IMR-90 (cell line): Measurements from ENCODE around the gene HECTD1.

Experiments
- CEBPB ChIP-seq: IDR thresholded peaks from 2 replicates; pipeline ENCODE4 v1.6.1; 2012; ENCODE audit warnings: low read depth, low read length, improper control_type of control experiment
- CHD1 ChIP-seq: IDR thresholded peaks from 2 replicates; pipeline ENCODE4 v1.6.1; 2012; ENCODE audit warnings: low read depth, low read length, improper control_type of control experiment
- CTCF ChIP-seq: conservative IDR thresholded peaks from 2 replicates; pipeline ENCODE4 v1.5.1; 2012; ENCODE audit warnings: mild to moderate bottlenecking, low read depth, low read length, improper control_type of control experiment
- ELK1 ChIP-seq: fragments of 150-350 bp; IDR thresholded peaks from 2 replicates; pipeline ENCODE4 v1.6.1; 2016; ENCODE audit warnings: low read depth, mild to moderate bottlenecking, low read length, moderate library complexity, borderline replicate concordance
- FOS ChIP-seq: fragments of 150-350 bp; IDR thresholded peaks from 2 replicates; pipeline ENCODE4 v1.6.1; 2016; ENCODE audit warnings: low read depth, low read length
- MAZ ChIP-seq: IDR thresholded peaks from 2 replicates; pipeline ENCODE4 v1.6.1; 2012; ENCODE audit warnings: low read depth, mild to moderate bottlenecking, low read length, improper control_type of control experiment, moderate library complexity, borderline replicate concordance
- MXI1 ChIP-seq: IDR thresholded peaks from 2 replicates; pipeline ENCODE4 v1.6.1; 2012; ENCODE audit warnings: low read depth, mild to moderate bottlenecking, low read length, moderate library complexity, borderline replicate concordance
- POLR2A ChIP-seq: IDR thresholded peaks from 2 replicates; pipeline ENCODE4 v1.6.1; 2012; ENCODE audit warnings: mild to moderate bottlenecking, low read depth, low read length
- RCOR1 ChIP-seq: IDR thresholded peaks from 2 replicates; pipeline ENCODE4 v1.6.1; 2012; ENCODE audit warnings: mild to moderate bottlenecking, low read length, improper control_type of control experiment; ENCODE audit not compliant: insufficient replicate concordance
- RFX5 ChIP-seq: IDR thresholded peaks from 2 replicates; pipeline ENCODE4 v1.8.0; 2012; ENCODE audit warnings: low read depth, mild to moderate bottlenecking, low read length, moderate library complexity
- USF2 ChIP-seq: fragments of 150-350 bp; IDR thresholded peaks from 2 replicates; pipeline ENCODE4 v1.6.1; 2017; ENCODE audit warnings: mild to moderate bottlenecking, antibody characterized with exemption, low read length, low read depth

GRCh38 chr14:31170411-31170810, 37.2 kb downstream of the HECTD1 start:
- no peak for TF ChIP-seq CEBPB
- no peak for TF ChIP-seq POLR2A
- TF ChIP-seq FOS: no peak
- no peak for TF ChIP-seq ELK1
- TF ChIP-seq CTCF: no peak
- TF ChIP-seq MXI1: no peak
- TF ChIP-seq RCOR1: no peak
- TF ChIP-seq MAZ: no peak
- TF ChIP-seq USF2: no peak
- TF ChIP-seq CHD1: no peak
- no peak for TF ChIP-seq RFX5
